CD8-positive, alpha-beta memory T cell (primary cell): Measurements from ENCODE around the gene TRPC4AP. TPM values are rescaled to one million over a fixed set of nuclear protein-coding genes. Genes with fewer than 3 reads are reported as not detected.

Experiments
- CTCF ChIA-PET: fragments of 350-600 bp; sonication (Branson Sonifier 250); formaldehyde crosslinking; loops from one replicate; lab custom pipeline; 2021; ENCODE audit warnings: antibody characterized with exemption; lab: Charles Lee
- POLR2A ChIA-PET: fragments of 350-600 bp; sonication (Branson Sonifier 250); formaldehyde crosslinking; loops from one replicate; lab custom pipeline; 2021; ENCODE audit warnings: antibody characterized with exemption; lab: Charles Lee
- DNase-seq, 5 donors: peaks; one replicate each; pipeline versions ENCODE4 v3.0.0 to v3.0.0-alpha.2; 2020 to 2022; ENCODE audit warnings: mixed read lengths in 1 of 5
- H3K27ac ChIP-seq: one replicate; pipeline ENCODE4 v1.7.0; 2013; ENCODE audit warnings: low read depth, mild to moderate bottlenecking, low read length, moderate library complexity
- H3K27me3 ChIP-seq: 2 replicates; pipeline ENCODE4 v1.7.0; 2013; ENCODE audit warnings: low read length, mild to moderate bottlenecking; ENCODE audit not compliant: insufficient read depth, poor library complexity, severe bottlenecking
- H3K36me3 ChIP-seq: 2 replicates; pipeline ENCODE4 v1.7.0; 2013; ENCODE audit warnings: mild to moderate bottlenecking, low read length, moderate library complexity; ENCODE audit not compliant: insufficient read depth
- H3K4me1 ChIP-seq: 2 replicates; pipeline ENCODE4 v1.7.0; 2013; ENCODE audit warnings: mild to moderate bottlenecking, low read length, moderate library complexity; ENCODE audit not compliant: insufficient read depth
- H3K4me3 ChIP-seq: 2 replicates; pipeline ENCODE4 v1.7.0; 2013; ENCODE audit warnings: mild to moderate bottlenecking, low read length
- H3K9me3 ChIP-seq: 2 replicates; pipeline ENCODE4 v1.7.0; 2013; ENCODE audit warnings: mild to moderate bottlenecking, low read length
- H3K27ac Mint-ChIP-seq, 8 donors: one replicate each; pipeline ENCODE4 v1.8.0; 2020 to 2021; ENCODE audit warnings: mixed read lengths in 8 of 8, mild to moderate bottlenecking in 6 of 8, inconsistent platforms in 3 of 8, moderate library complexity in 3 of 8
- H3K27me3 Mint-ChIP-seq, 2 donors: one replicate each; pipeline ENCODE4 v1.8.0; 2020 to 2021; ENCODE audit warnings: mixed read lengths in 2 of 2, mild to moderate bottlenecking in 1 of 2, moderate library complexity in 1 of 2
- H3K36me3 Mint-ChIP-seq, 3 donors: one replicate each; pipeline ENCODE4 v1.8.0; 2020 to 2021; ENCODE audit warnings: mixed read lengths in 3 of 3, inconsistent platforms in 1 of 3, mild to moderate bottlenecking in 1 of 3
- H3K4me1 Mint-ChIP-seq, 3 donors: one replicate each; pipeline ENCODE4 v1.8.0; 2020 to 2021; ENCODE audit warnings: mixed read lengths in 3 of 3, inconsistent platforms in 1 of 3, mild to moderate bottlenecking in 1 of 3
- H3K4me3 Mint-ChIP-seq, 7 donors: one replicate each; pipeline ENCODE4 v1.8.0; 2020 to 2021; ENCODE audit warnings: mixed read lengths in 7 of 7, mild to moderate bottlenecking in 6 of 7, moderate library complexity in 4 of 7, inconsistent platforms in 2 of 7
- H3K9me3 Mint-ChIP-seq, 5 donors: one replicate each; pipeline ENCODE4 v1.8.0; 2020 to 2022; ENCODE audit warnings: mixed read lengths in 5 of 5, mild to moderate bottlenecking in 3 of 5, moderate library complexity in 2 of 5, inconsistent platforms in 1 of 5
- polyA plus RNA-seq: library from polyadenylated mRNA; unstranded; fragments of 300-500 nt; fragmentation: Illumina TruSeq; gene quantifications from one replicate; pipeline ENCODE4 v1.2.3, GENCODE V29; 2021
- total RNA-seq, 2 experiments: library from RNA; stranded (reverse); gene quantifications; one replicate each; pipeline ENCODE4 v1.2.3, GENCODE V29; 2021

TRPC4AP gene
- total and polyA plus RNA-seq, 3 experiments from 2014 or later, result 51.2 to 59.8 (median 53.4) TPM

DNA sequence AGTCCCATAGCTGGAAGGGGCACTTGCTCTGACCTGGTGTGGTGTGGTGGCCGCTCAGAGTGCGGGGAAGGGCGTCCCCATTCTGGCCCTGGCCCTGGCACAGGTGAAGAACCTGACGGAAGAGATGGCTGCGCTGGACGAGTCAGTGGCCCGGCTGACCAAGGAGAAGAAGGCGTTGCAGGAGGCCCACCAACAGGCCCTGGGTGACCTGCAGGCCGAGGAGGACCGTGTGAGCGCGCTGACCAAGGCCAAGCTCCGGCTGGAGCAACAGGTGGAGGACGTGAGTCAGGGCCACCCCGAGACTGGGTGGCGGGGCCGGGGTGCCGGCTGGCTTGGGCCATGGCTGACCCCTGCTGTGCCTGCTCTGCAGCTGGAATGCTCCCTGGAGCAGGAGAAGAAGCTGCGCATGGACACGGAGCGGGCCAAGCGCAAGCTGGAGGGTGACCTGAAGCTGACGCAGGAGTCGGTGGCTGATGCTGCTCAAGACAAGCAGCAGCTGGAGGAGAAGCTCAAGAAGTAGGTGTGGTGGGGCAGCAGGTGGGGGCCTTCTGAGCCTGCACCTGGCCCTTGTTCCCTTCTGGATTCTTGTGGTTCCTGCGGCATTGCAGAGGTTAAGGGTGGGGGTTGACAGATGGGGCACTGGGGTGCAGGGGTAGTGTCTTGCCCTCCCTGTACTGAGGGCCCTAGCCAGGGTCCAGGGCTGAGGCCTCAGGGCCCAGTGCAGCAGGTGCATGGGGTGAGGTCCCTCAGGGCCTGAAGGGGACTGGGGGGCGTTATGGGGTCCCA, 96.2 kb downstream of the TRPC4AP start:
- DNase-seq, result no peak
- H3K27me3 Mint-ChIP-seq, result peaks cover 0 to 1% of the 10 kb centered on the region in 2 donors
- Histone ChIP-seq H3K27ac (no peak overlapping the region), H3K36me3 (peaks cover 5% of the 10 kb centered on the region), H3K4me3 (no peak overlapping the region), H3K27me3 (no peaks in the 10 kb centered on the region), H3K4me1 (no peaks in the 10 kb centered on the region), H3K9me3 (no peaks in the 10 kb centered on the region)
- H3K4me1 Mint-ChIP-seq, result peaks cover 0 to 13% (median 0%) of the 10 kb centered on the region in 3 donors
- ChIA-PET POLR2A (no interaction called here), CTCF (no interaction called here)
- H3K27ac Mint-ChIP-seq, result peak overlapping the region in 1 of 8 donors; percentile 40
- H3K9me3 Mint-ChIP-seq, result no peaks in the 10 kb centered on the region
- peaks cover 0 to 78% (median 8%) of the 10 kb centered on the region in 3 donors for H3K36me3 Mint-ChIP-seq
- no peak overlapping the region for H3K4me3 Mint-ChIP-seq

GRCh38 chr20:34995696-34996095, 96.9 kb downstream of the TRPC4AP start:
- peaks cover 0 to 1% of the 10 kb centered on the region in 2 donors for H3K27me3 Mint-ChIP-seq
- peaks cover 0 to 13% (median 0%) of the 10 kb centered on the region in 3 donors for H3K4me1 Mint-ChIP-seq
- no peaks in the 10 kb centered on the region for H3K9me3 Mint-ChIP-seq
- H3K27ac Mint-ChIP-seq, result no peak overlapping the region
- Histone ChIP-seq H3K4me1 (no peaks in the 10 kb centered on the region), H3K36me3 (peaks cover 5% of the 10 kb centered on the region), H3K27me3 (no peaks in the 10 kb centered on the region), H3K9me3 (no peaks in the 10 kb centered on the region), H3K27ac (no peak overlapping the region), H3K4me3 (no peak overlapping the region)
- no peak overlapping the region for H3K4me3 Mint-ChIP-seq
- CTCF ChIA-PET, result interaction anchor here (0.7 to 0.8 kb wide), 2 partner anchors 23 to 101 kb away, joined by 3 to 5 read pairs; no protein-coding TSS in a partner anchor
- POLR2A ChIA-PET, result no interaction called here
- no peak for DNase-seq
- peaks cover 0 to 72% (median 8%) of the 10 kb centered on the region in 3 donors for H3K36me3 Mint-ChIP-seq

GRCh38 chr20:34995192-34995591, 97.4 kb downstream of the TRPC4AP start:
- Mint-ChIP-seq H3K27me3 (peaks cover 0 to 1% of the 10 kb centered on the region in 2 donors), H3K27ac (peak overlapping the region in 1 of 8 donors; percentile 33), H3K4me3 (peak overlapping the region in 1 of 7 donors; percentile 76), H3K9me3 (no peaks in the 10 kb centered on the region), H3K36me3 (peaks cover 0 to 68% (median 8%) of the 10 kb centered on the region in 3 donors), H3K4me1 (peaks cover 0 to 13% (median 0%) of the 10 kb centered on the region in 3 donors)
- ChIA-PET POLR2A (no interaction called here), CTCF (interaction anchor here (0.7 to 0.8 kb wide), 2 partner anchors 23 to 101 kb away, joined by 3 to 5 read pairs; no protein-coding TSS in a partner anchor)
- Histone ChIP-seq H3K4me3 (no peak overlapping the region), H3K9me3 (no peaks in the 10 kb centered on the region), H3K27me3 (no peaks in the 10 kb centered on the region), H3K27ac (no peak overlapping the region), H3K4me1 (no peaks in the 10 kb centered on the region), H3K36me3 (peaks cover 5% of the 10 kb centered on the region)
- no peak for DNase-seq

GRCh38 chr20:34994509-34995131, 98.0 kb downstream of the TRPC4AP start:
- Histone ChIP-seq H3K27me3 (no peaks in the 10 kb centered on the region), H3K36me3 (peaks cover 5% of the 10 kb centered on the region), H3K9me3 (no peaks in the 10 kb centered on the region), H3K4me1 (no peaks in the 10 kb centered on the region), H3K4me3 (no peak overlapping the region), H3K27ac (no peak overlapping the region)
- peaks cover 0 to 13% (median 0%) of the 10 kb centered on the region in 3 donors for H3K4me1 Mint-ChIP-seq
- peak overlapping the region in 1 of 8 donors; percentile 46 for H3K27ac Mint-ChIP-seq
- H3K27me3 Mint-ChIP-seq, result peaks cover 0 to 1% of the 10 kb centered on the region in 2 donors
- H3K36me3 Mint-ChIP-seq, result peaks cover 0 to 63% (median 8%) of the 10 kb centered on the region in 3 donors
- CTCF ChIA-PET, result no interaction called here
- H3K4me3 Mint-ChIP-seq, result no peak overlapping the region
- POLR2A ChIA-PET, result interaction anchor here (0.5 kb wide), 1 partner anchor 580 kb away, joined by 9 read pairs; no protein-coding TSS in a partner anchor
- no peak for DNase-seq
- H3K9me3 Mint-ChIP-seq, result no peaks in the 10 kb centered on the region

GRCh38 chr20:34993941-34994508, 98.6 kb downstream of the TRPC4AP start:
- Mint-ChIP-seq H3K36me3 (peaks cover 0 to 58% (median 8%) of the 10 kb centered on the region in 3 donors), H3K27ac (peak overlapping the region in 1 of 8 donors; percentile 41), H3K9me3 (no peaks in the 10 kb centered on the region), H3K27me3 (peaks cover 0 to 1% of the 10 kb centered on the region in 2 donors), H3K4me1 (peaks cover 0 to 13% (median 0%) of the 10 kb centered on the region in 3 donors), H3K4me3 (no peak overlapping the region)
- Histone ChIP-seq H3K4me3 (no peak overlapping the region), H3K27ac (no peak overlapping the region), H3K4me1 (no peaks in the 10 kb centered on the region), H3K27me3 (no peaks in the 10 kb centered on the region), H3K36me3 (peaks cover 5% of the 10 kb centered on the region), H3K9me3 (no peaks in the 10 kb centered on the region)
- no peak for DNase-seq
- POLR2A ChIA-PET, result no interaction called here
- CTCF ChIA-PET, result no interaction called here

GRCh38 chr20:34992751-34993417, 99.7 kb downstream of the TRPC4AP start:
- Histone ChIP-seq H3K27ac (no peak overlapping the region), H3K4me1 (no peaks in the 10 kb centered on the region), H3K4me3 (no peak overlapping the region), H3K36me3 (peaks cover 5% of the 10 kb centered on the region), H3K9me3 (no peaks in the 10 kb centered on the region), H3K27me3 (no peaks in the 10 kb centered on the region)
- Mint-ChIP-seq H3K4me3 (no peak overlapping the region), H3K9me3 (no peaks in the 10 kb centered on the region), H3K27ac (peak overlapping the region in 1 of 8 donors; percentile 88), H3K27me3 (peaks cover 0 to 1% of the 10 kb centered on the region in 2 donors), H3K4me1 (peaks cover 0 to 10% (median 0%) of the 10 kb centered on the region in 3 donors), H3K36me3 (peaks cover 0 to 47% (median 4%) of the 10 kb centered on the region in 3 donors)
- POLR2A ChIA-PET, result no interaction called here
- CTCF ChIA-PET, result no interaction called here
- DNase-seq, result no peak

- no peaks in the 10 kb centered on the region for H3K9me3 ChIP-seq
- Mint-ChIP-seq H3K4me3 (no peak overlapping the region), H3K9me3 (no peaks in the 10 kb centered on the region), H3K36me3 (peaks cover 0 to 26% (median 0%) of the 10 kb centered on the region in 3 donors), H3K27me3 (no peaks in the 10 kb centered on the region), H3K27ac (peak overlapping the region in 1 of 8 donors; percentile 43), H3K4me1 (no peaks in the 10 kb centered on the region)
- H3K4me3 ChIP-seq, result no peak overlapping the region
- peaks cover 4% of the 10 kb centered on the region for H3K36me3 ChIP-seq
- no peak for DNase-seq
- H3K27me3 ChIP-seq, result no peaks in the 10 kb centered on the region
- H3K27ac ChIP-seq, result no peak overlapping the region
- POLR2A ChIA-PET, result no interaction called here
- CTCF ChIA-PET, result no interaction called here
- no peaks in the 10 kb centered on the region for H3K4me1 ChIP-seq
These were observed 101.9 kb downstream of the TRPC4AP start for GRCh38 chr20:34990661-34991214.
